ENCODE data around the gene SENP1. TPM values are rescaled to one million over a fixed set of nuclear protein-coding genes. Genes with fewer than 3 reads are reported as not detected.

The SENP1 gene
- 7.3 and 14.3 TPM in 2 replicates for total RNA-seq

DNA sequence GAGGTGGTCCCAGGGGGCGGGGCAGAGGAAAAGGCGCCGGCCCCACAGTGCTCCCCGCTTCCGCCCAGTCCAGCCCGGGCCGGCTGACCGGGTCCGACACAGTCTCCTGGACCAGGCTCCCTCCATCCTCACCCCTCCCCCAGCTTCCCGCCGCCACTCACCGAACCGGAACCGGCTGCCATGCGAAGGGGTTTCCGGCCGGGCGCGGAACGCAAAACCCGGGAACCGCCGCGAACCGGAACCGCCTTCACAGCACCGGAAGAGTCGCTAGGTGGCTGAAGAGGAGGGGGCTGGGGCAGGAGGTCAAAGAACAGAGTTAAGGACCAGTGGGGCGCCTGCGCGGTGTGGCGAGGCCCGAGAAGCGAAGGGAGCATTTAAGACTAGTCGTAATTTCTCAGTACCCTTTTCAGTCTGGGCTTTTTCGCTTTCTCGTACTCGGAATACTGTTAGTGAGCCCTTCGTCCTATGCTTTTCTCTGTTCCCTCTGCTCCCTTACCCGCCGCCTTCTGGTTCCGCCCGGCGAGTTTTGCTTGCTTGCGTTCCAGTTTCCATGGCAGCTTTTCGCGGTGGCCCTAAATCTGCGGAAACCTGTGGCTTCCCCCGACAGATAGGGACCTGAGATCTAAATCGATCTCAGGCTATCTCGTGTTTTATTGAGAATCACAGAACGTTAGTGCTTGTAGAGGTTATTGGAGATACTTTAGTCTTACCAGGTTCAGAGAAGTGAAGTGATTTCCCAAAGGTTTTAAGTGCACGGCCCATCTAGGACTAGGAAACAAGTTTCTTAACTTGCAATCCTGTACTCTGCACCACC is at the start of gene SENP1:
TSS of gene SENP1 (minus strand) at position 213 of the 814 bp plus-strand sequence. CDS start 4,607 bp downstream, outside the sequence.

GRCh38 chr12:48119078-48119833 is 13.4 kb upstream of the SENP1 start, which contains the start of gene PFKM:
Gene PFKM (plus strand): TSS chr12:48119364. CDS start chr12:48122775, 3,411 bp downstream.

GRCh38 chr12:48004053-48004941 is 101.6 kb downstream of the SENP1 start, which contains the start of gene COL2A1:
Gene COL2A1 (minus strand): TSS chr12:48004476. CDS start chr12:48004321, 155 bp downstream.

Other genes with a start within 250 kb of the SENP1 start
- gene VDR, start 201.1 kb downstream of the SENP1 start, total RNA-seq: under 0.01 and 0.19 TPM in 2 replicates
- gene TMEM106C, start 142.5 kb downstream of the SENP1 start, total RNA-seq: 49.1 and 71.1 TPM in 2 replicates
- under 0.01 TPM in 1 of 2 replicates, not detected in the other for gene COL2A1, start 101.6 kb downstream of the SENP1 start, total RNA-seq
- gene PFKM, start 13.3 kb upstream of the SENP1 start, total RNA-seq: 51.6 and 65.0 TPM in 2 replicates
- 12.0 and 16.4 TPM in 2 replicates for gene ASB8, start 51.4 kb upstream of the SENP1 start, total RNA-seq
- 0.06 TPM in 1 of 2 replicates, not detected in the other for gene CCDC184, start 77.6 kb upstream of the SENP1 start, total RNA-seq
- gene OR10AD1, start 97.2 kb upstream of the SENP1 start, total RNA-seq: not detected in 2 replicates
- 1.1 TPM in 2 replicates for gene ZNF641, start 244.8 kb upstream of the SENP1 start, total RNA-seq

All from bladder microvascular endothelial cell (primary cell).